Measurements from ENCODE around the gene XIRP1. TPM values are rescaled to one million over a fixed set of nuclear protein-coding genes. Genes with fewer than 3 reads are reported as not detected.
A peak's percentile ranks its signal among the peaks of the same experiment; 100 is the strongest.

The XIRP1 gene
- total and polyA plus RNA-seq, 2 of the 13 experiments (the other 11 are each of a cell fraction or from before 2014, with no cell fraction given), result not detected

DNA sequence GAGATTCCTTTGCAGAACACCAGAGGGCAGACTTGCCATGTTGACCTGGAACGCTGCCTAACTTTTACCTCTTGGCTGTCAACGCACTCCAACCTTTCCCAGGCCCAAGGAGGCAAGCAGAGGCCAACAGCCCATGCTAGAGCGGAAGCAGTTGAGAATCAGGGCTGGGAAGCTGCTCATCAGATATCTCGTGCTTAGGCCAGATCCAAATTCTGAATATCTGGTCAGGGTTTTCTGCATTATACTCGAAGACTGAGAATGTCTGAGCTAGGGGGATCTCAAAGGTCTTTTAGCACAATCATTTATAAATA is 2.5 kb downstream of the XIRP1 start:
- Histone ChIP-seq H3K9me3 (ENCODE audit: low read length) (no peaks in the 10 kb centered on the region), H3K9ac (ENCODE audit: insufficient read depth, low read depth, low read length) (no peak overlapping the region), H3K27me3 (ENCODE audit: control insufficient read depth in 1 of 2, insufficient read depth in 2 of 2, low read length in 2 of 2) (peaks cover 3 to 28% of the 10 kb centered on the region in 2 experiments; a peak in 4 of 5 replicates), H3K79me2 (ENCODE audit: insufficient read depth, low read length) (no peaks in the 10 kb centered on the region), H3K4me2 (ENCODE audit: low read depth, low read length) (no peak overlapping the region), H4K20me1 (ENCODE audit: insufficient read depth, low read length) (no peaks in the 10 kb centered on the region), H3K36me3 (replicated peaks in 1 of 2; ENCODE audit: control insufficient read depth in 1 of 2, insufficient read depth in 2 of 2, low read length in 2 of 2) (no peaks in the 10 kb centered on the region), H2AFZ (ENCODE audit: low read length) (no peak overlapping the region), H3K4me3 (replicated peaks in 1 of 3; ENCODE audit: insufficient read depth in 1 of 3, low read depth in 2 of 3, low read length in 3 of 3) (no peak overlapping the region), H3K4me1 (ENCODE audit: insufficient read depth, low read length) (no peaks in the 10 kb centered on the region), H3K27ac (ENCODE audit: extremely low read length, insufficient read depth, low read length) (no peak overlapping the region)
- POLR2A ChIA-PET, result no interaction called here
- 50% methylated on average over 2 of the region's 5 CpGs for WGBS (ENCODE audit: low lambda C conversion rate)
- ATAC-seq (peak; percentile 75), FAIRE-seq (no peak), DNase-seq (ENCODE audit: low spot score) (peak; percentile 52)
- in situ Hi-C loops (cut with HindIII; ENCODE audit: extremely low pct_ligation_motif_present, low pct_unique_long_range_greater_than_20kb) (loop anchor here (5.0 to 10.0 kb wide), 3 partner anchors 63 to 195 kb away; partner anchors contain the start of gene SLC25A38), intact Hi-C loops (cut with micrococcal nuclease; ENCODE audit: unreplicated experiment) (loop anchor here (1.0 kb wide), 2 partner anchors 64 to 98 kb away; no protein-coding TSS in a partner anchor)
- CTCF ChIA-PET (ENCODE audit: low intra/inter-chr PET ratio, low total read pairs), result interaction anchor here (0.8 to 2.4 kb wide), 6 partner anchors 63 to 189 kb away, joined by 3 to 30 read pairs (median 6); no protein-coding TSS in a partner anchor
- no TSS peak for BruUV-seq (replicated peaks)
- TF ChIP-seq, protein P1, sequence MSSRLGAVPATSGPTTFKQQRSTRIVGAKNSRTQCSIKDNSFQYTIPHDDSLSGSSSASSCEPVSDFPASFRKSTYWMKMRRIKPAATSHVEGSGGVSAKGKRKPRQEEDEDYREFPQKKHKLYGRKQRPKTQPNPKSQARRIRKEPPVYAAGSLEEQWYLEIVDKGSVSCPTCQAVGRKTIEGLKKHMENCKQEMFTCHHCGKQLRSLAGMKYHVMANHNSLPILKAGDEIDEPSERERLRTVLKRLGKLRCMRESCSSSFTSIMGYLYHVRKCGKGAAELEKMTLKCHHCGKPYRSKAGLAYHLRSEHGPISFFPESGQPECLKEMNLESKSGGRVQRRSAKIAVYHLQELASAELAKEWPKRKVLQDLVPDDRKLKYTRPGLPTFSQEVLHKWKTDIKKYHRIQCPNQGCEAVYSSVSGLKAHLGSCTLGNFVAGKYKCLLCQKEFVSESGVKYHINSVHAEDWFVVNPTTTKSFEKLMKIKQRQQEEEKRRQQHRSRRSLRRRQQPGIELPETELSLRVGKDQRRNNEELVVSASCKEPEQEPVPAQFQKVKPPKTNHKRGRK (CRISPR knock-in tag; IDR thresholded peaks at IDR 0.05), result no peak
- TF ChIP-seq THAP11 (CRISPR knock-in tag; IDR thresholded peaks at IDR 0.05) (no peak), ZNF562 (CRISPR knock-in tag; IDR thresholded peaks at IDR 0.05; ENCODE audit: borderline replicate concordance) (no peak), MAZ (IDR thresholded peaks at IDR 0.05; ENCODE audit: borderline replicate concordance, low read depth, low read length) (no peak), MAZ (CRISPR knock-in tag; IDR thresholded peaks at IDR 0.05; ENCODE audit: low read depth) (no peak), PAF1 (CRISPR knock-in tag; IDR thresholded peaks at IDR 0.05) (no peak), SIX1 (CRISPR knock-in tag; IDR thresholded peaks at IDR 0.05; ENCODE audit: borderline replicate concordance) (no peak), TBL1XR1 (IDR thresholded peaks at IDR 0.05; ENCODE audit: borderline replicate concordance, low read length, partially characterized antibody) (no peak), ZNF282 (IDR thresholded peaks at IDR 0.05; ENCODE audit: partially characterized antibody) (no peak), PAX8 (CRISPR knock-in tag; IDR thresholded peaks at IDR 0.05; ENCODE audit: borderline replicate concordance) (no peak), RCOR2 (CRISPR knock-in tag; IDR thresholded peaks at IDR 0.05) (no peak), HNRNPL (IDR thresholded peaks at IDR 0.05; ENCODE audit: low read depth, low read length) (no peak), DR1 (CRISPR knock-in tag; IDR thresholded peaks at IDR 0.05) (no peak), NR2C2 (CRISPR knock-in tag; IDR thresholded peaks at IDR 0.05; ENCODE audit: borderline replicate concordance) (no peak)
- TF ChIP-seq, protein P2, sequence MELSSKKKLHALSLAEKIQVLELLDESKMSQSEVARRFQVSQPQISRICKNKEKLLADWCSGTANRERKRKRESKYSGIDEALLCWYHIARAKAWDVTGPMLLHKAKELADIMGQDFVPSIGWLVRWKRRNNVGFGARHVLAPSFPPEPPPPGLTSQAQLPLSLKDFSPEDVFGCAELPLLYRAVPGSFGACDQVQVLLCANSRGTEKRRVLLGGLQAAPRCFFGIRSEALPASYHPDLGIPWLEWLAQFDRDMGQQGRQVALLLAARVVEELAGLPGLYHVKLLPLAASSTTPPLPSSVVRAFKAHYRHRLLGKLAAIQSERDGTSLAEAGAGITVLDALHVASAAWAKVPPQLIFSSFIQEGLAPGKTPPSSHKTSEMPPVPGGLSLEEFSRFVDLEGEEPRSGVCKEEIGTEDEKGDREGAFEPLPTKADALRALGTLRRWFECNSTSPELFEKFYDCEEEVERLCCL (CRISPR knock-in tag; IDR thresholded peaks at IDR 0.05; ENCODE audit: borderline replicate concordance), result no peak
- TF ChIP-seq, protein P3, sequence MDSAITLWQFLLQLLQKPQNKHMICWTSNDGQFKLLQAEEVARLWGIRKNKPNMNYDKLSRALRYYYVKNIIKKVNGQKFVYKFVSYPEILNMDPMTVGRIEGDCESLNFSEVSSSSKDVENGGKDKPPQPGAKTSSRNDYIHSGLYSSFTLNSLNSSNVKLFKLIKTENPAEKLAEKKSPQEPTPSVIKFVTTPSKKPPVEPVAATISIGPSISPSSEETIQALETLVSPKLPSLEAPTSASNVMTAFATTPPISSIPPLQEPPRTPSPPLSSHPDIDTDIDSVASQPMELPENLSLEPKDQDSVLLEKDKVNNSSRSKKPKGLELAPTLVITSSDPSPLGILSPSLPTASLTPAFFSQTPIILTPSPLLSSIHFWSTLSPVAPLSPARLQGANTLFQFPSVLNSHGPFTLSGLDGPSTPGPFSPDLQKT (CRISPR knock-in tag; IDR thresholded peaks at IDR 0.05; ENCODE audit: borderline replicate concordance), result no peak
- TF ChIP-seq, protein P4, sequence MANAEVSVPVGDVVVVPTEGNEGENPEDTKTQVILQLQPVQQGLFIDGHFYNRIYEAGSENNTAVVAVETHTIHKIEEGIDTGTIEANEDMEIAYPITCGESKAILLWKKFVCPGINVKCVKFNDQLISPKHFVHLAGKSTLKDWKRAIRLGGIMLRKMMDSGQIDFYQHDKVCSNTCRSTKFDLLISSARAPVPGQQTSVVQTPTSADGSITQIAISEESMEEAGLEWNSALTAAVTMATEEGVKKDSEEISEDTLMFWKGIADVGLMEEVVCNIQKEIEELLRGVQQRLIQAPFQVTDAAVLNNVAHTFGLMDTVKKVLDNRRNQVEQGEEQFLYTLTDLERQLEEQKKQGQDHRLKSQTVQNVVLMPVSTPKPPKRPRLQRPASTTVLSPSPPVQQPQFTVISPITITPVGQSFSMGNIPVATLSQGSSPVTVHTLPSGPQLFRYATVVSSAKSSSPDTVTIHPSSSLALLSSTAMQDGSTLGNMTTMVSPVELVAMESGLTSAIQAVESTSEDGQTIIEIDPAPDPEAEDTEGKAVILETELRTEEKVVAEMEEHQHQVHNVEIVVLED (CRISPR knock-in tag; IDR thresholded peaks at IDR 0.05; ENCODE audit: borderline replicate concordance), result no peak
